Cardiac fibroblast (primary cell): ENCODE measurements around the gene LINC01488.

Experiments used
- DNase-seq, 2 donors: peaks; one replicate each; pipeline versions ENCODE4 v3.0.0 to v3.0.0-alpha.2; 2010; ENCODE audit warnings: low read depth in 2 of 2
- H3K4me3 ChIP-seq, 2 donors: replicated peaks in 1 of 2; 1 replicate in 1 of 2; 2 replicates in 1 of 2; pipeline ENCODE4 v1.5.1; 2011; ENCODE audit warnings: low read depth in 2 of 2, low read length in 2 of 2, mild to moderate bottlenecking in 2 of 2, moderate library complexity in 1 of 2
- CTCF ChIP-seq: IDR thresholded peaks from one replicate; pipeline ENCODE4 v1.5.1; 2011; ENCODE audit warnings: low read depth, mild to moderate bottlenecking, low read length, inconsistent platforms

LINC01488 gene

GRCh38 chr11:69513196-69513595 lies 31.7 kb downstream of the LINC01488 start:
- no peak for DNase-seq
- TF ChIP-seq CTCF: no peak
- H3K4me3 ChIP-seq: no peak overlapping the region

GRCh38 chr11:69513663-69514224 lies 32.3 kb downstream of the LINC01488 start:
- H3K4me3 ChIP-seq: no peak overlapping the region
- no peak for DNase-seq
- no peak for TF ChIP-seq CTCF

GRCh38 chr11:69514771-69515170 lies 33.3 kb downstream of the LINC01488 start:
- H3K4me3 ChIP-seq: no peak overlapping the region
- no peak for TF ChIP-seq CTCF
- no peak for DNase-seq

- no peak overlapping the region for H3K4me3 ChIP-seq
- no peak for TF ChIP-seq CTCF
- no peak for DNase-seq
Measured at GRCh38 chr11:69515271-69516245, 34.1 kb downstream of the LINC01488 start.

- no peak for TF ChIP-seq CTCF
- no peak overlapping the region for H3K4me3 ChIP-seq
- peak in 1 of 2 donors; percentile 25 for DNase-seq
Measured at GRCh38 chr11:69516526-69516925, 35.1 kb downstream of the LINC01488 start.

GRCh38 chr11:69518081-69518950 lies 36.9 kb downstream of the LINC01488 start:
- peak; percentile 88 to 98 for DNase-seq
- H3K4me3 ChIP-seq: no peak overlapping the region
- TF ChIP-seq CTCF: no peak
